Daoy (cell line): ENCODE measurements around the gene GRIK1. TPM values are rescaled to one million over a fixed set of nuclear protein-coding genes. Genes with fewer than 3 reads are reported as not detected.
"Not testable (repeated sequence)": the region's sequence is repeated elsewhere in the genome, so short reads cannot be mapped to it uniquely, and the experiment has no call there.

Experiments used
- DNase-seq: peaks from one replicate; pipeline ENCODE4 v3.0.0-alpha.2; 2015; ENCODE audit warnings: low read depth
- total RNA-seq: library from RNA; depleted of rRNA; stranded (reverse); fragments of >200 nt; shearing (Covaris generic); gene quantifications from 2 replicates; pipeline ENCODE4 v1.2.3, GENCODE V29; 2014; rRNA removed

Gene GRIK1
- not detected in 2 replicates for total RNA-seq

GRCh38 chr21:29939924-29940275, at the start of gene GRIK1:
TSS of gene GRIK1 (minus strand) at chr21:29939996.
- peak; percentile 33 for DNase-seq

- no peak for DNase-seq
These were observed 48.0 kb upstream of the GRIK1 start for GRCh38 chr21:29987762-29988161.

DNA sequence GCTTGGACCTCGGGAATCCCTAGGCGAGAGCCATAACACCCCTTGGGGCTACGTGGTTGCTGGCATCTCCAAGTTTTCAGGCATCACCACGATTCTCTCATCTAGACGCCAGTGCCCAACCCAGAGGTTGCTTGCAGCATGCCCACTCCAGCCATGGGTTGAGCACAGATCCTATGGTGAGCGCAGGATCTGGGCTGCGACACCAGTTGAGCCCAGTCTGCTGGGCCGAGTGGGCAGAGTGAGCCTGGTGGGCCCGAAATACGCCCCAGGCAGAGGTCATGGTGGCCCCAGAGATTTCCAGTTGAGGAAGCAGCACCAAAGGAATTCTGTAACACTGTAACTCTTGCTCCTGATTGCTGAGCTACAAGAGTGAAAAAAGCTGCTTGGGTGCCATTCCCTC, 46.1 kb upstream of the GRIK1 start:
- DNase-seq: no peak

DNA sequence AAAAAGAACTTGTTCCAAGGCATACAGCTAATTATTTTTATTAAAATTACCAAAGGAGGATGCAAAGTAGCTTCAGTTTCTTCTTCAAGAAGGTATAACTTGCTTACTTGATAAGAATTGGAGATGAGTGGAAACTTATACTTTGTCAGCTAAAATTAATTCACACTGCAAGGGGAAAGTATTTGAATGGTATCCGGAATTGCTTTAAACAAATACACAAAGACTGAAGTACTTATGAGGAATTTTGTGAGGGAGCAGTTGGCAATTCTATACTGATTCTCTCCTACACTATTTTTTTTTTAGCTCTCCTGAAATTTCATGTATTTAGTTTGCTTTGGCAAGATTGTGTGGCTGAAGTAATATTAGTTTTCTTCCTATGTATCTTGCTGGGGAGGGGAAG, 39.2 kb upstream of the GRIK1 start:
- DNase-seq: no peak

DNA sequence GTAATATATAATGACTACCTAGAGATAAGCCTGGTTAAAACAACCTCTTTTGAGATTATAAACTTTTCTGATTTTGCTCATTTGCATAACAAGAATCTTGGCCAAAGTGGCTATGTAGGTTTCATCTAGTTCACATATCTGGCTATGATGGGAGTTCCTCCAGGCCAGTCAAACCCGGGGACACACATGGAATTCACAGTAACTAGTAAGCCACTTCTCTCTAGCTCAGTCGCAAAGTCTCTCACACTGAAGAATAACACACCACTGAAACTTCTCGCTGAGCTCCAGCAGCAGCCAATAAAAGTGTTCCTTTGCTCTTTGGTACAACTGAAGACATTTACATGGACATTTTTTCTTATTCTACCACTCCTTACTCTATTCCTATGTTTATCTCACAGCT, 36.0 kb upstream of the GRIK1 start:
- no peak for DNase-seq

GRCh38 chr21:29973258-29973657, 33.5 kb upstream of the GRIK1 start:
- DNase-seq: no peak

- no peak for DNase-seq
These were observed 21.7 kb upstream of the GRIK1 start for GRCh38 chr21:29961291-29962027.

DNA sequence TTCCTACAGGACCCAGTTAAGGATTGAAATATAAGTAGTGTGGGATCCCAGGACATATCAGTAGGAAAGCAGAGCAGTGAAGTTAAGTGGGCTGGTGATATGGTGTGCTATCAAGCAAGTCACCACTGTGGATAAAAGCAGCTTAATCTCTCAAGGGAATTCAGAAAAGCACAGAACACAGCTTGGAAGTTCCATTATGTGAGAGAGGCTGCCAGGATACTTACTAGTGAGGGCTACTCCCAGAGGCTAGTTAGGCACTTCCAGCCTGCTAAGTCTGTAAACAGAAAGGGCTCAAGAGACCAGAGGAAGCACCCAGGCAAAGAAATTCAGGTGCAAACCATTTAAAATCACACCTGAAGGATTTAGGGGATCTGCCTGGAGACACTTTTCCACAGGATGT, 18.8 kb upstream of the GRIK1 start:
- DNase-seq: no peak

DNA sequence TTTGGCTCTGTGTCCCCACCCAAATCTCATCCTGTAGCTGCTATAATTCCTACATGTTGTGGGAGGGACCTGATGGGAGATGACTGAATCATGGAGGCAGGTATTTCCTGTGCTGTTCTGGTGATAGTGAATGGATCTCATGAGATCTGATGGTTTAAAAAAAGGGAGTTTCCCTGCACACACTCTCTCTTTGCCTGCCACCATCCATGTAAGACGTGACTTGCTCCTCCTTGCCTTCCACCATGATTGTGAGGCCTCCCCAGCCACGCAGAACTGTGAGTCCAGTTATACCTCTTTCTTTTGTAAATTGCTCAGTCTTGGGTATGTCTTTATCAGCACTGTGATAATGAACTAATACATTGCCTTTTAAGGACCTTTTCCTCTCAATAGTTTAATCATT, 18.2 kb upstream of the GRIK1 start:
- DNase-seq: not testable (repeated sequence)

DNA sequence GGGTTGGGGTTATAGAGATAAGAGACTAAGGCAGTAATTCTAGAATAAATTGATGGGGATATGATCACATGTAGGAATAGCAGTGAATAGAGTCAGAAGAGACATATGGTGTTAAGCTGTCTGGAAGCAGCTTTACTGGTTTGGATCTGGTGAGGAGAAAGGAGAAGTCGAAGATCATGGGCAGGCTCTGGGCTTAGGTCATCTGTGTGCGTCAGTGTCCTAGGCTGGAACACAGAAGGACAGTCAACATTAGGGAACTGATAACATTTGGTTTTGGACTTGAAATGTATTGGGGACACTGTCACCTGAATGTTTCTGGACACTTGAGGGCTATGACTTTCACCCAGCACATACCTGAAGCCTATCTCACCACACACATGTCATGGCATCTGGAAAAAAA, 13.9 kb upstream of the GRIK1 start:
- DNase-seq: no peak

DNA sequence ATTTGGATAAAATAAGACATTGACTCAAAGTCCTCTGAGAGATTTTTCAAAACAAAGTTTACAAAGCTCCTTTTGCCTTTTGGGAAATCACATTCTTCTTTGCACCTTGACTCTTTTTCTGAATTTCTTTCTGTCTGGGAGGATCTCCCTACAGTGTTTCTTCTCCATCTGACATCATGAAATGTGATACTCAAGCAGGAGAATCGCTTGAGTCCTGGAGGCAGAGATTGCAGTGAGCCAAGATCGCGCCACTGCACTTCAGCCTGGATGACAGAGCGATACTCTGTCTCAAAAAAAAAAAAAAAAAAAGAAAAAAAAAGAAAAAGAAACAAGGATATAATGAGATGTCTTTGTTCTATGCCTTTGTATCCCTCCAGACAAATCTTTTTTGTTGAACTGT, 13.3 kb upstream of the GRIK1 start:
- DNase-seq: no peak

GRCh38 chr21:29951911-29952310, 12.1 kb upstream of the GRIK1 start:
- no peak for DNase-seq

DNA sequence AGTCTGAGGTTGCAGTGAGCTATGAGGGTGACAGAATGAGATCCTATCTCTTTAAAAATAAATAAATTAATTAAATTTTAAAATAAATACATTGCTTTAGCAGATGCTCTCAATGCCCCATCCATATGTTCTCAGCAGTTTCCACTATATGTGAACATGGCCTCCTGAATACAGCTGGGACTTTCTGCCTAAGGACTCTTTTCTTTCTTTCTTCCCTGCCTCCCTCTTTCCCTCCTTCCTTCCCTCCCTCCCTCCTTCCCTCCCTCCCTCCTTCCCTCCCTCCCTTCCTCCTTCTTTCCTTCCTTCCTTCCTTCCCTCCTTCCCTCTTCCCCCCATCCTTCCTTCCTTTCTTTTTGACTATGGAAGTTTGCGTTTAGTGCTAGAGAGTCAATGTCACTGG, 10.2 kb upstream of the GRIK1 start:
- no peak for DNase-seq

GRCh38 chr21:29947119-29947518, 7.3 kb upstream of the GRIK1 start:
- no peak for DNase-seq

- DNase-seq: no peak
These were observed 4.1 kb upstream of the GRIK1 start for GRCh38 chr21:29943885-29944284.

- no peak for DNase-seq
These were observed 2.2 kb upstream of the GRIK1 start for GRCh38 chr21:29942034-29942433.

GRCh38 chr21:29940991-29941390, 1.2 kb upstream of the GRIK1 start:
- no peak for DNase-seq

DNA sequence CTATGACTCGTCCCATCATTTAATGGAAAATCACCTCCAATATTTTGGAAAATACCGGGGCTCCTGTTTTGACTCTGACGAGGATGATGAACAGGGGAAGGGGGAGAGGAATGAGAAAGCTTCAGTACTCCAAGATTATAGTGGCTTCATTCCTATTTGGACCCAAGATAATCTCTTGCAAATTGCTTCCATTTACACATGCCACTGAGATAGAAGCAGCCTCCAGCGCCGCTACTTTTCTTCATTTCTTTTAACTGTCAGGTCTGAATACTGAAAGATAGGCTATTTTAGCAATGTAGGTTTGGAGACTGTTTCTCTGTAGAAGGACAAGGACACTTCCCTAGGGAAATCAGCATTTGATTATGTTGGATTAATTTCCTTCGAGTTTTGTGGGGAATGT, 565 bp upstream of the GRIK1 start:
- DNase-seq: no peak

- peak; percentile 27 for DNase-seq
These were observed 482 bp downstream of the GRIK1 start for GRCh38 chr21:29939104-29939923.

GRCh38 chr21:29938776-29939103, 1.1 kb downstream of the GRIK1 start:
- DNase-seq: no peak

DNA sequence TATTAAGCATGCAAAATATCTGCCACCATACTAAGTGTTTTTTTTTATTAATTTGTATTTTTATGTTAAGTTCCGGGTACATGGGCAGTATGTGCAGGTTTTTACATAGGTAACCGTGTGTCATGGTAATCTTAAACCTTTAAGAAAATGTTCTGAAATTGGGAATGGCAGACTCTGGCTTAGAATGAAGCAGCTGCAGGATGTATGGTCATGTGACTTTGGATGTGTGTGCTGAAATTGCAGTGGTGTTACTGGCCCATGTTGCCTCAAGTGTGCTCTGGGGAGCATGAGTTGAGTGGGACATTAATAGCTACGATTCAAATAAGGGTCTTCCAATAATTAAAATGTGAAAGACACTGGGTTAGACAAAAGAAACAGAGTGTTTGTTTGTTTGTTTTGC, 6.7 kb downstream of the GRIK1 start:
- no peak for DNase-seq

DNA sequence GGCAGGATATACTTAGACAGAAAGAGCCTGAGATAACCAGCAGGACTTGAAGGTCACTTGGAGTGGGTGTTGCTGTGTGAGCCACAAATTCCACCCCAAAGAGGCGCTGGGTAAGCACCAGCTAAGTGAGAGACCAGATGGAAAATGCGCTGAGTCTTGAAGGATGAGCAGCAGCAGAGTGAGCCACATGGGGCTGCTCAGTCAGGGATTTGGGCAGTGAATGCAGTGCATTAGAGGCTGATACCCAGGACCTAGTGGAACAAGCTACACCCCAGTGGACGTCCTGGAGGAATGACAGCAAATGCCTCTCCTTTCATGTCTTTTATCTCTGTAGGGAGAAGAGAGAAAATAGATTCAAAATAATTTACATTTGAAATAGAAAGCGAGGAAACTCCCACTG, 11.3 kb downstream of the GRIK1 start:
- no peak for DNase-seq

GRCh38 chr21:29920938-29921337, 18.9 kb downstream of the GRIK1 start:
- no peak for DNase-seq

- no peak for DNase-seq
These were observed 25.5 kb downstream of the GRIK1 start for GRCh38 chr21:29914326-29914725.
